ENCODE data around the gene CDH1.
"Not testable (repeated sequence)": the region's sequence is repeated elsewhere in the genome, so short reads cannot be mapped to it uniquely, and the experiment has no call there.

Gene CDH1

GRCh38 chr16:68711421-68712139 lies 25.5 kb upstream of the CDH1 start:
- Histone ChIP-seq H3K36me3 (ENCODE audit: control insufficient read depth in 5 of 5, insufficient read depth in 5 of 5, low read length in 5 of 5) (no peaks in the 10 kb centered on the region), H3K4me3 (ENCODE audit: low read depth in 1 of 5, low read length in 5 of 5) (no peak overlapping the region), H3K9me3 (ENCODE audit: control insufficient read depth in 5 of 5, low read length in 5 of 5) (no peaks in the 10 kb centered on the region), H3K9ac (ENCODE audit: low read length in 5 of 5) (no peak overlapping the region), H3K4me1 (ENCODE audit: control insufficient read depth in 5 of 5, insufficient read depth in 5 of 5, low read length in 5 of 5) (peaks cover 0 to 7% (median 2%) of the 10 kb centered on the region in 5 donors), H3K27ac (ENCODE audit: low read depth, low read length) (no peak overlapping the region), H3K27me3 (ENCODE audit: control insufficient read depth in 5 of 5, insufficient read depth in 4 of 5, low read length in 5 of 5) (peaks cover 6 to 19% (median 16%) of the 10 kb centered on the region in 5 donors)

- peaks cover 6 to 19% (median 16%) of the 10 kb centered on the region in 5 donors for H3K27me3 ChIP-seq (ENCODE audit: control insufficient read depth in 5 of 5, insufficient read depth in 4 of 5, low read length in 5 of 5)
- H3K4me1 ChIP-seq (ENCODE audit: control insufficient read depth in 5 of 5, insufficient read depth in 5 of 5, low read length in 5 of 5), result peaks cover 0 to 7% (median 2%) of the 10 kb centered on the region in 5 donors
- peaks cover 0 to 4% (median 0%) of the 10 kb centered on the region in 5 donors for H3K9me3 ChIP-seq (ENCODE audit: control insufficient read depth in 5 of 5, low read length in 5 of 5)
- no peak overlapping the region for H3K27ac ChIP-seq (ENCODE audit: low read depth, low read length)
- no peak overlapping the region for H3K4me3 ChIP-seq (ENCODE audit: low read depth in 1 of 5, low read length in 5 of 5)
- no peak overlapping the region for H3K9ac ChIP-seq (ENCODE audit: low read length in 5 of 5)
- no peaks in the 10 kb centered on the region for H3K36me3 ChIP-seq (ENCODE audit: control insufficient read depth in 5 of 5, insufficient read depth in 5 of 5, low read length in 5 of 5)
Observed at GRCh38 chr16:68713361-68713760, 23.7 kb upstream of the CDH1 start.

GRCh38 chr16:68715471-68715870 lies 21.6 kb upstream of the CDH1 start:
- Histone ChIP-seq H3K9ac (ENCODE audit: low read length in 5 of 5) (no peak overlapping the region), H3K4me3 (ENCODE audit: low read depth in 1 of 5, low read length in 5 of 5) (no peak overlapping the region), H3K27ac (ENCODE audit: low read depth, low read length) (no peak overlapping the region), H3K36me3 (ENCODE audit: control insufficient read depth in 5 of 5, insufficient read depth in 5 of 5, low read length in 5 of 5) (no peaks in the 10 kb centered on the region), H3K4me1 (ENCODE audit: control insufficient read depth in 5 of 5, insufficient read depth in 5 of 5, low read length in 5 of 5) (peaks cover 0 to 7% (median 0%) of the 10 kb centered on the region in 5 donors), H3K9me3 (ENCODE audit: control insufficient read depth in 5 of 5, low read length in 5 of 5) (peaks cover 0 to 4% (median 0%) of the 10 kb centered on the region in 5 donors), H3K27me3 (ENCODE audit: control insufficient read depth in 5 of 5, insufficient read depth in 4 of 5, low read length in 5 of 5) (peaks cover 0 to 9% (median 6%) of the 10 kb centered on the region in 5 donors)

DNA sequence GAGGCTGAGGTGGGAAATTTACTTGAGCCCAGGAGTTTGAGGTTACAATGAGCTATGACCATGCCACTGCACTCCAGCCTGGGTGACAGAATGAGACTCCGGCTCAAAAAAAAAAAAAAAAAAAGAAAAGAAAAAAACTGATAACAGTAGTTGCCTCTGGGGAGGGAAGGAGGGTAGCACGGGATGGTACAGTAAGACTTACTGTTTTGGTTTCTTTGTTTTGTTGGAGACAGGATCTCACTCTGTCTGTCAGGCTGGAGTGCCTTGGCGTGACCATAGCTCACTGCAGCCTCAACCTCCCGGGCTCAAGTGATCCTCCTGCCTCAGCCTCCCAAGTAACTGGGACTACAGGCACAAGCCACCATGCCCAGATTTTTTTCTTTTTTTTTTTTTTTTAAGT lies 20.6 kb upstream of the CDH1 start:
- H3K27ac ChIP-seq (ENCODE audit: low read depth, low read length); H3K9ac ChIP-seq (ENCODE audit: low read length in 5 of 5); H3K4me3 ChIP-seq (ENCODE audit: low read depth in 1 of 5, low read length in 5 of 5); H3K4me1 ChIP-seq (ENCODE audit: control insufficient read depth in 5 of 5, insufficient read depth in 5 of 5, low read length in 5 of 5); H3K36me3 ChIP-seq (ENCODE audit: control insufficient read depth in 5 of 5, insufficient read depth in 5 of 5, low read length in 5 of 5); H3K27me3 ChIP-seq (ENCODE audit: control insufficient read depth in 5 of 5, insufficient read depth in 4 of 5, low read length in 5 of 5); H3K9me3 ChIP-seq (ENCODE audit: control insufficient read depth in 5 of 5, low read length in 5 of 5): not testable (repeated sequence)

DNA sequence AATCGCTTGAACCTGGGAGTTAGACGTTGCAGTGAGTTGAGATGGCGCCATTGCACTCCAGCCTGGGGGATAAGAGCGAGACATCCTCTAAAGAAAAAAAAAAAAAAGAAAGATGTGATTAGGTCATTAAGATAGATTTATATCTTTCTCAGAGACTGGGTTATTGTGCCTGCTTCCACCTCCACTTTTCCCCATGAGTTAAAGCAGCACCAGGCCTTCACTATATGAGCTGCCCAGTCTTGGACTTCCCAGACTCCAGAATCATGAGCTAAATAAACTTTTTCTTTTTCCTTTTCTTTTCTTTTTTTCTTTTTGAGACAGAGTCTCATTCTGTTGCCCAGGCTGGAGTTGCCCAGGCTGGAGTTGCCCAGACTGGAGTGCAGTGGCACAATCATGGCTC lies 19.4 kb upstream of the CDH1 start:
- Histone ChIP-seq H3K27me3 (ENCODE audit: control insufficient read depth in 5 of 5, insufficient read depth in 4 of 5, low read length in 5 of 5) (peaks cover 0 to 5% (median 0%) of the 10 kb centered on the region in 5 donors), H3K36me3 (ENCODE audit: control insufficient read depth in 5 of 5, insufficient read depth in 5 of 5, low read length in 5 of 5) (no peaks in the 10 kb centered on the region), H3K9me3 (ENCODE audit: control insufficient read depth in 5 of 5, low read length in 5 of 5) (peaks cover 0 to 4% (median 0%) of the 10 kb centered on the region in 5 donors), H3K9ac (ENCODE audit: low read length in 5 of 5) (no peak overlapping the region), H3K4me1 (ENCODE audit: control insufficient read depth in 5 of 5, insufficient read depth in 5 of 5, low read length in 5 of 5) (no peaks in the 10 kb centered on the region), H3K4me3 (ENCODE audit: low read depth in 1 of 5, low read length in 5 of 5) (no peak overlapping the region), H3K27ac (ENCODE audit: low read depth, low read length) (no peak overlapping the region)

DNA sequence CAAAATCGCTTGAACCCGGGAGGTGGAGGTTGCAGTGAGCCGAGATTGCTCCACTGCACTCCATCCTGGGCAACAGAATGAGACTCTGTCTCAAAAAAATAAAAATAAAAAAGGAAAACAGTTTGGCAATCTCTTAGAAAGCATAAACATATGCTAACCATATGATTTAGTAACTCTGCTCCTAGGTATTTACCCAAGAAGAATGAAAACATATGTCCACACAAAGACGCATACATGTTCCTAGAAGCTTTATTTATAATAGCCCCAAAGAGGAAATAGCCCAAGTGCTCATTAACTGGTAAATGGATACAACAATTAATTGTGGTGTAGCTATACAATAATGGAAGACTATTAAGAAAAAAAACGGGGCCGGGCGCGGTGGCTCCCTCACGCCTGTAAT lies 18.5 kb upstream of the CDH1 start:
- Histone ChIP-seq H3K4me3 (ENCODE audit: low read depth in 1 of 5, low read length in 5 of 5) (no peak overlapping the region), H3K9me3 (ENCODE audit: control insufficient read depth in 5 of 5, low read length in 5 of 5) (peaks cover 0 to 4% (median 0%) of the 10 kb centered on the region in 5 donors), H3K4me1 (ENCODE audit: control insufficient read depth in 5 of 5, insufficient read depth in 5 of 5, low read length in 5 of 5) (no peaks in the 10 kb centered on the region), H3K9ac (ENCODE audit: low read length in 5 of 5) (no peak overlapping the region), H3K36me3 (ENCODE audit: control insufficient read depth in 5 of 5, insufficient read depth in 5 of 5, low read length in 5 of 5) (no peaks in the 10 kb centered on the region), H3K27ac (ENCODE audit: low read depth, low read length) (no peak overlapping the region), H3K27me3 (ENCODE audit: control insufficient read depth in 5 of 5, insufficient read depth in 4 of 5, low read length in 5 of 5) (no peaks in the 10 kb centered on the region)

GRCh38 chr16:68719993-68720489 lies 17.1 kb upstream of the CDH1 start:
- H3K4me1 ChIP-seq (ENCODE audit: control insufficient read depth in 5 of 5, insufficient read depth in 5 of 5, low read length in 5 of 5), result no peaks in the 10 kb centered on the region
- H3K27me3 ChIP-seq (ENCODE audit: control insufficient read depth in 5 of 5, insufficient read depth in 4 of 5, low read length in 5 of 5), result peaks cover 0 to 3% (median 0%) of the 10 kb centered on the region in 5 donors
- H3K4me3 ChIP-seq (ENCODE audit: low read depth in 1 of 5, low read length in 5 of 5), result no peak overlapping the region
- no peaks in the 10 kb centered on the region for H3K36me3 ChIP-seq (ENCODE audit: control insufficient read depth in 5 of 5, insufficient read depth in 5 of 5, low read length in 5 of 5)
- H3K27ac ChIP-seq (ENCODE audit: low read depth, low read length), result no peak overlapping the region
- H3K9me3 ChIP-seq (ENCODE audit: control insufficient read depth in 5 of 5, low read length in 5 of 5), result peaks cover 0 to 4% (median 0%) of the 10 kb centered on the region in 5 donors
- H3K9ac ChIP-seq (ENCODE audit: low read length in 5 of 5), result no peak overlapping the region

- H3K27me3 ChIP-seq (ENCODE audit: control insufficient read depth in 5 of 5, insufficient read depth in 4 of 5, low read length in 5 of 5), result peaks cover 0 to 3% (median 0%) of the 10 kb centered on the region in 5 donors
- H3K4me1 ChIP-seq (ENCODE audit: control insufficient read depth in 5 of 5, insufficient read depth in 5 of 5, low read length in 5 of 5), result no peaks in the 10 kb centered on the region
- H3K9me3 ChIP-seq (ENCODE audit: control insufficient read depth in 5 of 5, low read length in 5 of 5), result peaks cover 0 to 4% (median 0%) of the 10 kb centered on the region in 5 donors
- H3K36me3 ChIP-seq (ENCODE audit: control insufficient read depth in 5 of 5, insufficient read depth in 5 of 5, low read length in 5 of 5), result no peaks in the 10 kb centered on the region
- no peak overlapping the region for H3K9ac ChIP-seq (ENCODE audit: low read length in 5 of 5)
- no peak overlapping the region for H3K27ac ChIP-seq (ENCODE audit: low read depth, low read length)
- no peak overlapping the region for H3K4me3 ChIP-seq (ENCODE audit: low read depth in 1 of 5, low read length in 5 of 5)
Observed at GRCh38 chr16:68722119-68723024, 14.7 kb upstream of the CDH1 start.

DNA sequence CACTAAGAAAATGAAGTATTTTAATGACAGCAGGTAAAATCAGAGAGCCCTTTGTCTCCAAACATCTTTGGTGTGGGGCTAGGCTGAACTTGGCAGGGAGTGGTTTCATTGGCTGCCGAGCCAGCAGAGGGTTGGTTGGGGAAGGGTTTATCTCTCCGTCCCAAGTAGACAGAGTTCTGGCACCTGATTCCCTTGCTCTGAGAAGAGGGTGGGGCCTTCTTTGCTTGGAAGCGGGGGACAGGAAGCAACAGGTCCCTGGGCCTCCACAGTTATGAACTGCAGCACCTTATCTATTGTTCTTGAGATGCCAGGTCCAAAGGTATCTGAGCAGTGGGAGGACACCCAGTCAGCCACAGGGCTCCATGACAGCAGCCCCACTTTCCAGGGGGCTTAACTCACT lies 12.3 kb upstream of the CDH1 start:
- H3K4me1 ChIP-seq (ENCODE audit: control insufficient read depth in 5 of 5, insufficient read depth in 5 of 5, low read length in 5 of 5), result no peaks in the 10 kb centered on the region
- H3K27ac ChIP-seq (ENCODE audit: low read depth, low read length), result no peak overlapping the region

DNA sequence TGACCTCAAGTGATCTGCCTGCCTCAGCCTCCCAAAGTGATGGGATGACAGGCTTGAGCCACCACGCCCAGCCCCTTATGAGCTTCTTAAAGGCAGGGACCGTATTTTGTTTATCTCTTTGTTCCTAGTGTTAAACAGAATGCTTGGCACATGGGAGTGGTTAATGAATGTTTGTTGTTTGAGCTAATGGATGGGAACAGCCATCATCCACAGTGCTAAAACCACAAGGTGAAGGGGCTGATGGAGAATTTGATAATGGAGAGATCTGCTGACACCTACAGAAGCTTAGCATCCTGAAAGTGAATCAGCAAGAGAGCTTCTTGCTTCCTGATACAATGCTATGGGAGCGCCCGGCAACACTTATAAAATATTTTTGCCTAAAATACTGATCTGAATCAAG lies 8.6 kb upstream of the CDH1 start:
- Histone ChIP-seq H3K36me3 (ENCODE audit: control insufficient read depth in 5 of 5, insufficient read depth in 5 of 5, low read length in 5 of 5) (no peaks in the 10 kb centered on the region), H3K9ac (ENCODE audit: low read length in 5 of 5) (no peak overlapping the region), H3K27me3 (ENCODE audit: control insufficient read depth in 5 of 5, insufficient read depth in 4 of 5, low read length in 5 of 5) (peaks cover 3 to 11% (median 4%) of the 10 kb centered on the region in 5 donors), H3K4me3 (ENCODE audit: low read depth in 1 of 5, low read length in 5 of 5) (no peak overlapping the region), H3K27ac (ENCODE audit: low read depth, low read length) (no peak overlapping the region), H3K4me1 (ENCODE audit: control insufficient read depth in 5 of 5, insufficient read depth in 5 of 5, low read length in 5 of 5) (no peaks in the 10 kb centered on the region), H3K9me3 (ENCODE audit: control insufficient read depth in 5 of 5, low read length in 5 of 5) (no peaks in the 10 kb centered on the region)

More for the DNA sequence above, 12.3 kb upstream of the CDH1 start:
- H3K9ac ChIP-seq (ENCODE audit: low read length in 5 of 5), result no peak overlapping the region
- no peaks in the 10 kb centered on the region for H3K9me3 ChIP-seq (ENCODE audit: control insufficient read depth in 5 of 5, low read length in 5 of 5)
- no peak overlapping the region for H3K4me3 ChIP-seq (ENCODE audit: low read depth in 1 of 5, low read length in 5 of 5)
- H3K27me3 ChIP-seq (ENCODE audit: control insufficient read depth in 5 of 5, insufficient read depth in 4 of 5, low read length in 5 of 5), result peaks cover 0 to 6% (median 4%) of the 10 kb centered on the region in 5 donors
- no peaks in the 10 kb centered on the region for H3K36me3 ChIP-seq (ENCODE audit: control insufficient read depth in 5 of 5, insufficient read depth in 5 of 5, low read length in 5 of 5)
